HG03280 (cell line): ENCODE data around the gene PLOD2.
"Not testable (repeated sequence)": the region's sequence is repeated elsewhere in the genome, so short reads cannot be mapped to it uniquely, and the experiment has no call there.

ENCODE experiments used
- ATAC-seq: cut with Tn5 transposase; IDR thresholded peaks from one replicate; pipeline ENCODE4 v1.9.1; 2021; ENCODE audit warnings: mild to moderate bottlenecking, moderate library complexity; ENCODE audit not compliant: unreplicated experiment

The PLOD2 gene

DNA sequence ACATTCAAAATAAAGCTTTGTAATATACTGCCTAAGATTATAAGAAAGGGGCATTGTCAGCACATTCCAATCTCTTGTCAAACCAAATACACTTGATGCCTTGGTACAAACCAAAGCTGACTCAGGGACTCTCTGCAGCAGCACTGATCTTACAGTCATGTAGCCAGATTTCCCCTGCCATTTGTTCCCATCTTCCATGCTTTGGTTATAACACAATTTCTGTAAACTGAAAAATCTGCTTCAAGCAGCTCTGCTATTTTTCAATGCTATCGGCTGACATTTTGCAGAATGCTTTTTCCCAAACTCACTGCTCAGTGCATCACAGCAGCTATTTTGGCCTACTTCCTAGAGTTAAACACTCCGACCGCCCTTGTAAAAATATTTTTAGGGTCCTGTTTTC, 18.2 kb downstream of the PLOD2 start:
- ATAC-seq, result no peak

- no peak for ATAC-seq
These were observed 21.3 kb downstream of the PLOD2 start for GRCh38 chr3:146139586-146140110.

GRCh38 chr3:146138902-146139301, 22.1 kb downstream of the PLOD2 start:
- no peak for ATAC-seq

GRCh38 chr3:146136647-146137046, 24.3 kb downstream of the PLOD2 start:
- ATAC-seq, result no peak

DNA sequence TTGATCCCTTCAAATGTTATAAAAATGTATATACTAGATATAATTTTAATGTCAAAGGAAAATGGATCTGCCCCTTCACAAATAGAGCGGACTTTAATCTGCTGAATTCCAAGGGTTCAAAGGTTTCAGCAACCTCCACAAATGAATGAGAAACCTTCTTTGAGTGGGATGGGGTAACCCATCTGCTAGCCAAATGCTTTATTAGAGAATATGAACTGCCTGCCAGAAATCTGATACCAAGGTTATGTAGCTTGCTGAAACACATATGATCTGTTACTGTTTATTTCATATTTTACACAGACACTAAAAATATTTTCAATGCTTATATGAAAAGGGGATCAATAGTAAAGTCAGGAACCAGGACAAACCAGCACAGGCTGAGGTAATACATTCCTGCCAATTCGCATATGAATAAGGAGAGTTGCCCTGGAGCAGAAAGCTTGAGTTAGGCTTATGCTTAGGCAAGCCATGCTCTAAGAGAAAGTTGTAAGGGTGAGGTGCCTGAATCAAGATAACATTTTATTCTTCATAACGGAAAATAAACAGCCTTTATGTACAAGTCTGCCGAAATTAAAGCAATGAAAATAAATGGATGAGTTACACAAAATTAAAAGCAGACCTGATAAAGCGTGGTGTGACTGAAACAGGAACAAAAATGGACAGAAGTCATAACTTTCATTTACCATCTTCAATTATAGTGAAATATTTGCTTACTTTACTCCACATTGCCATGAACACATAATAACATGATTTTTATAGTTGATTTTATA, 26.5 kb downstream of the PLOD2 start:
- ATAC-seq, result no peak

- no peak for ATAC-seq
These were observed 27.5 kb downstream of the PLOD2 start for GRCh38 chr3:146133441-146133840.

DNA sequence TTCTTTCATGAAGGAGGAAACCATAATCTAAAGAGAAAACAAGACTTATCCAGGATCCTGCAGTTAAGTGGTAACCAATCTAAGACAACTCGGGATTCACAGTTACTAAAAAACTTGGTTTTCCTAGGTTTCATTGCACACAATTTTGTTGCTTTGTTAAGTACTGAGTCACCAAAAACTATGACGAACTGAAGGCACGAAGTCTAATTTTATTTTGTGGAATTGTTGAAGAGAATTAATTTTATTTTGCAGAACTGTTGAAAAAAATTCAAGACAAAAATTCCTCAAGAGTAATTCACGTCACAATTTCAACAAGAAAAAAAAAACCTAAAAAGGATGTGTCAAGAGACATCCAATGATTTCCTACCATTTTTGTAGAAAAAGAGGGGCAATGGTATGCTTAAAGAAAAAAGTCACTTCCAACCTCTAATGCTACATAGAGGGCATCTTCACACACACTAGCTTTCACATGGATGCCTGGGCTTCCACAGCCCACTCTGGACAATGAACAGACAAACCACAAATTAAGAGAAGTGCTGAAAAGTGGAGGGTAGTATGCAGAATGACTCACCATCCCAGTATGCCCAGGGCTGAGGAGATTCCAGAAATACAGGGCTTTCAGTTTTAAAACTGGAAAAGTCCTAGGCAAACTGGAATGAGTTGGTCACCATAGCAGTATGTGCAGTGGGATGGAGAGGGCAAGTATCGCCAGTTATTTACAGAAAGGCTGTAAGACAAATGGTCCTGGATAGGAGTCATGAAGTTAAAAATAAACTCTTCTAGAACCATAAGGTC, 29.2 kb downstream of the PLOD2 start:
- ATAC-seq, result no peak

DNA sequence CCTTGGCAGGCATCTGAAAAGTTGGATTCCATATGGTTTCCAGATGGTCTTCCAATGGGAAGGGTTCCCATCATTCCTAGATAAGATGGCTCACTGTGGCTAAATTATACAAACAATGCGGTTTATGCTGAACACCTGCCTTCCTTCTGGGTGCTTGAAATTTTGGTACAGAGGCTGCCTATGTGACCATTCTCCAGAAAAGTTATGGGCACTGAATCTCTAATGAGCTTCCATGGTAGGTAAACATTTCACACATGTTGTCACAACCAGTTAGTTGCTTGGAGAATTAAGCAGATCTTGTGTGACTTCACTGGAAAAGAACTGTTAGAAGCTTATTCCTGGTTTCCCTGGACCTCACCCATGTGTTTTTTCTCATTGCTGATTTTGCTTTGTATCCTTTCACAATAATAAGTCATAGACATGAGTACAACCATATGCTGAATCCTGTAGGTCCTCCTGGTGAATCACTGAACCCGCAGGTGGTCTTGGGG, 30.1 kb downstream of the PLOD2 start:
- ATAC-seq, result no peak

GRCh38 chr3:146129750-146130149, 31.2 kb downstream of the PLOD2 start:
- no peak for ATAC-seq

DNA sequence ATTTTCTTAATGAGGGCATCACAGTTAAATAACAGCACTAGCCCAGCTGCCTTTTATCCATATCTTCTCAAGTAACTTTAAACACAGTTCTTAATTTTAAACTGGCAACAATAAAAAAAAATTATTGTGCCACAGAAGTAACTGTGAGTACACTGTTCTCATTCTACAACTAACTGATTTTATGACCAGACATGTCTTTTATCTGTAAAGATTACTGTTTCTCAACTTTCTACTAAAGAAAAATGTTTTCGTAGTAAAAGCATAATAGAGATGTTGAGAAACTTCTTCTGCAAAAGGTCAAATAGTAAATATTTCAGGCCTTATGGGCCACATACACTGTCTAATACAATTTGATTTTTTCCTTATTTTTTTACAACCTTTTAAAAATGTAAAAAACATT, 32.0 kb downstream of the PLOD2 start:
- no peak for ATAC-seq

DNA sequence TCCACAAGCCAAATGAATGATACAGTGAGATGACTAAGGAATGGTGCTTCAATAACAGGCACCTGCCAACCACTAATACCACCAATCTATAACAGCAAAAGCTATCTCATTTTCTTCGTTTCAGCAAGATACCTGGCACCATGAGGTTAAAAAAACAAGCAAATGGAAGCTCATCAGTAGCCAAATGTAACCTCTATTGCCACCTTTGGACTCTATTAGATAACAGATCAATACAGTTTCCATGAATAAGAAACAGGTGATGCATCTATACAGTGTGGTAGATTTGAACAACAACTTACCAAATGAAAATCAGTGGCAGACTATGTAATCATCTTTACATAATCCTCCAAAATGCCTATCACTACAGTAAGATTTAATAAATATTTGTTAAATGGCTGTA, 32.8 kb downstream of the PLOD2 start:
- ATAC-seq, result no peak

- ATAC-seq, result no peak
These were observed 35.0 kb downstream of the PLOD2 start for GRCh38 chr3:146125951-146126350.

- no peak for ATAC-seq
These were observed 36.7 kb downstream of the PLOD2 start for GRCh38 chr3:146124126-146124801.

GRCh38 chr3:146117406-146118285, 43.3 kb downstream of the PLOD2 start:
- ATAC-seq, result no peak

DNA sequence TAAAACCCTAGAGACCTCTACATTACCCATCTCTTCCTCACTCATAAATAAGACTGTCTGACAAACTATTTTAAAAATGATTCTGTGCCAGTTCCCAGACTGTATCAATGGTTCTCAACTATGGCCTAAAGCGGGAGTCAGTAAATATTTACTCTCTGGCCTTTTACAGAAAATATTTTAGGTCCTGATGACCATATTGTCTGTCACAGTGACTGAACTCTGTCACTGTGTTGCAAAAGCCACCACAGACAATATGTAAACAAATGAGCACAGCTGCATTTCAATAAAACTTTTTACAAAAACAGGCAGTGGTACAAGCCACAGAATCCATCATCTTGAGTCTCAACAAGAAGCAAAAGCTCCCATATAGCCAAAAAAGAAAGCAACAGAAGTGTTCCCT, 45.4 kb downstream of the PLOD2 start:
- no peak for ATAC-seq

DNA sequence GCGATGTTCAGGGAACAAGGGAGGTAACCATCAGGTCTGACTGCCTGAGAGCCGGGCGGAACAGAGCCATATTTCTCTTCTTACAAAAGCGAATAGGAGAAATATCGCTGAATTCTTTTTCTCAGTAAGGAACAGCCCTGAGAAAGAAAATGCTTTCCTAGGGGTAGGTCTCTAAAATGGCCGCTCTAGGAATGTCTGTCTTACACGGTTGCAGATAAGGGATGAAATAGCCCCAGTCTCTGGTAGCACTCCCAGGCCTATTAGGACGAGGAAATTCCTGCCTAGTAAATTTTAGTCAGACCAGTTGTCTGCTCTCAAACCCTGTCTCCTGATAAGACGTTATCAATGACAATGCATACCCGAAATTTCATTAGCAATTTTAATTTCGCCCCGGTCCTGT, 47.2 kb downstream of the PLOD2 start:
- ATAC-seq, result not testable (repeated sequence)

DNA sequence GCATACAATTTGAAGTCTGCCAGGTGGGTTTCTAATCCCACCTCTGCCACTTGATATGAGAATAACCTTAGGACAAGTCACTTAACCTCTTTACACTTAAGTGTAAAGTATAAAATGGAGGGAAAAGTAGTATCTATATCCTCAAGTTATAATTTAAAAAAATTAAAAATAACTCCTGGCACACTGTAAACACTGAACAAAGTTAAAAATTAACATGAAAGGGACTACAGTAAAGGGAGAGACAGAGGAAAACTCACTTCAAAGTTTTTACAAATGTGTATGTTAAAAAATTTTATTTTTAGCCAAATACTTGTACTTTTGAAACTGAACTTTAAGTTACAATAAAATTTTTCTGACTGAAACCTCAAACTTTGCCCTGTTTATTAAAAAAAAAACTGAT, 49.6 kb downstream of the PLOD2 start:
- ATAC-seq, result no peak

DNA sequence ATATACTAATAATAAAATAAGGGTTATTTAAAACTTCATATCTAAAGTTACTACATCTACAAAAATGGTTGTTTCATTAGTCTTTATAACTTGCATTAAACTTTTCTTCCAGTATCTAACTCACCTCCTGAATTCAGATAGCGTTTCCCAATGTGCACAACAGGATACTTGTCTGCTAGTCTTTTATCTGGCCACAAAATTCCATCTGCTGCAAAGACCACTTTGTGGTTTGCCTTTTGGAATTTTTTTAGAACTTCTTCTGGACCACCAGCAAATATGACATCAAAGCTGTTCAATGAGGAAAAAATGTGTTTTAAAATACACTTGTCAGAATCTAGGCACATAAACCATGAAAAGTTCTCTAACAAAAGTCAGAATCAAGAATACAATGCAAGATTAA, 50.8 kb downstream of the PLOD2 start:
- ATAC-seq, result no peak

DNA sequence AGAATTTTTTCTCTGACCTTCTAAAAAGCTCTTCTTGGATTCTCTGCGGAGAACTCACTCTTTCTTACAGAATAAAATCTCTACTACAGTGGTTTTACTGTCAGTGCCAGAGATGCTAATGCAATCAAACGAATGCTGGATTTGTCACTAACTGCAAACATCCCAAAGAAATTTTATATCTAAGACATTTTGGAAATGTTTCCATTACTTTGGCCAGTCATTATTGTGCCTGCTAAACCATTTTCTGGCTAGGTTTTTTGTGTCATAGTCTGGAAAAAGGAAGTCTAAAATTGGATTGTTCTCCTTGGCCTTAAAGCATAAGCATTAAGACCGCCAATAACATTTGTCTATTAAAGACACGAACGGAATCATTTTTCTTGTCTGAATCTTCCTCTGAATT, 54.0 kb downstream of the PLOD2 start:
- no peak for ATAC-seq

DNA sequence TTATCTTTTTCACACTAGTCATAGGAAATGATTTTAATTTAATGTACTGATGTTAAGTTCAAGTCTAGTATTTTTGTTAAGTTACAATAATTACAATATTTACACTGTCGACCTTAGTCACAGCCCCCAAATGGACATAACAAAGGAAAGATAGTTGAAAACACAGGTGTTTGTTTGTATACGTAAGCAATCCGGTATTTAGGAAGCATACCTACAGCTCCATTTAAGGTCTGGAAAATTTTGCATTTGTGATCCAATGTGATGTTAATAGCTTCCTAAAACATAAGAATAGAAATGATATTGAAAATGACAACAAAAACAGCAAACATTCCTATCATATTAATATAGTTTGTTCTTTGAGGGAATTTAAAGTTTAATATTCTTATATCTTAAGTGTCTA, 56.9 kb downstream of the PLOD2 start:
- no peak for ATAC-seq
